HEK293 (cell line): ENCODE measurements around the gene ZNF614.

Source experiments
- CTCF ChIP-seq: fragments of 450-650 bp; formaldehyde crosslinking; IDR thresholded peaks from 2 replicates; pipeline ENCODE4 v1.5.1; 2016; ENCODE audit warnings: missing biosample characterization, missing genetic modification characterization
- SP3 ChIP-seq: fragments of 450-650 bp; formaldehyde crosslinking; IDR thresholded peaks from 2 replicates; pipeline ENCODE4 v1.5.1; 2016; ENCODE audit warnings: missing biosample characterization, missing genetic modification characterization
- ZNF140 ChIP-seq: fragments of 450-650 bp; formaldehyde crosslinking; IDR thresholded peaks from 2 replicates; pipeline ENCODE4 v1.5.1; 2016; ENCODE audit warnings: missing biosample characterization, missing genetic modification characterization
- ZNF449 ChIP-seq: fragments of 450-650 bp; formaldehyde crosslinking; IDR thresholded peaks from 2 replicates; pipeline ENCODE4 v1.5.1; 2017; ENCODE audit warnings: missing biosample characterization, mild to moderate bottlenecking, missing genetic modification characterization, moderate library complexity

- TF ChIP-seq ZNF140 (tag by site-specific recombination) (no peak), SP3 (tag by site-specific recombination) (no peak), CTCF (tag by site-specific recombination) (no peak), ZNF449 (no peak)
Observed at GRCh38 chr19:51976852-51977251, 51.3 kb downstream of the ZNF614 start.
